Muscle of arm (tissue), 14 donors: ENCODE results near the gene PAX3. TPM values are rescaled to one million over a fixed set of nuclear protein-coding genes. Genes with fewer than 3 reads are reported as not detected.

Source experiments
- DNase-seq: peaks from one replicate; pipeline ENCODE4 v3.0.0-alpha.2; 2013
- long read RNA-seq, 11 donors: transcript quantifications; one replicate each; lab custom pipeline, GENCODE V29; 2026
- polyA plus RNA-seq, 12 donors: library from polyadenylated mRNA; unstranded; fragments of 120-200 nt; gene quantifications; one replicate each; pipeline ENCODE4 v1.2.1, GENCODE V29; 2013; ENCODE audit not compliant: insufficient read length in 12 of 12

The PAX3 gene
- polyA plus RNA-seq = 1 to 10 TPM in 9 of 12 donors, under 1 TPM in 1, not detected in 2; 0.95 to 5.3 (median 2.3) TPM
- long read RNA-seq, donor 1 = 0 reads
- long read RNA-seq, donor 2 = 0 reads
- long read RNA-seq, donor 3, partial matches to known transcripts = 0 of 1 reads
- long read RNA-seq, donor 3, other reads (novel, unspliced or antisense) = 0 of 1 reads
- long read RNA-seq, donor 4 = 0 reads
- long read RNA-seq, donor 5 = 0 reads
- long read RNA-seq, donor 6 = 0 reads
- long read RNA-seq, donor 7, partial matches to known transcripts = 0 of 1 reads
- long read RNA-seq, donor 7, other reads (novel, unspliced or antisense) = 0 of 1 reads
- long read RNA-seq, donor 8 = 0 reads
- long read RNA-seq, donor 9 = 0 reads
- long read RNA-seq, donor 10, partial matches to known transcripts = 0 of 1 reads
- long read RNA-seq, donor 10, other reads (novel, unspliced or antisense) = 0 of 1 reads
- long read RNA-seq, donor 11 = 0 reads

DNA sequence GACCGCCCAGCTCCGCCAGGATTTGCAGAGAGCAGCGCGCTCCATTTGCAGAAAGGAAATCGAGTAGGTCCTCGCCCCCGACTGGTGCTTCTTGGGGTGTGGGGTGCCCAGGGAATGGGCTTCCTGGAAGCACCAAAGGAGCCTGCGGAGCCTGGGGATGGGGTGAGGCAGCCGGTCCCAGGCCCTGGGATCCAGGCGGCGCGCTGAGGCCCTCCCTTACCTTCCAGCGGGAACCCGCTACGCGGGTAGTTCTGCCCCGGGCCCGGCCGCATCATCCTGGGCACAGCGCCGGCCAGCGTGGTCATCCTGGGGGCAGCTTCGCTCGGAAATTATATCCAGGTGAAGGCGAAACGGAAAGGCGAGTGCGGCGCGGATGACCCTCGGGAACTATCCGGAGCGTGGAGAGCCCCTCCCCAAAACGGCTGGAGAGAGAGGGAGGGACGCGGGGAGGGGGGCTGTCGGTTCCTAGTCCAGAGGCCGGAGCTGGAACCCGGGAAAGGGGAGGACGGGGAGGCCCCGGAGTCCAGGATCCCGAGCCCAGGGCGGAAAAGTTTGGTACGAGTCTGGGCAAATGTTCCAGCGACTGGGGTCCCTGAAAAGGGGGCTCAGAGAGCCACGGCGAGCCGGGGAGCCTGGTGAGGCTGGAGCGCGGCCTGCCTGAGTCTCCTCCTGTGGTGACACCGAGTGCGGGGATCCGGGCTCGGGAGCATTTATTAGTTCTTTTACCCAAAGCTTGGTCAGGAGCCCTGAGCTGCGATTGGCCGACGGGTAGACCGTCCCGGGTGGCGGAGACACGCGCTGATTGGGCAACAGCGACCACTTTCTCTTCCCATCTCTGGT, at the start of gene PAX3:
TSS of gene PAX3 (minus strand) at position 688 of the 840 bp plus-strand sequence. CDS start at position 305, 383 bp downstream.
- no peak for DNase-seq

DNA sequence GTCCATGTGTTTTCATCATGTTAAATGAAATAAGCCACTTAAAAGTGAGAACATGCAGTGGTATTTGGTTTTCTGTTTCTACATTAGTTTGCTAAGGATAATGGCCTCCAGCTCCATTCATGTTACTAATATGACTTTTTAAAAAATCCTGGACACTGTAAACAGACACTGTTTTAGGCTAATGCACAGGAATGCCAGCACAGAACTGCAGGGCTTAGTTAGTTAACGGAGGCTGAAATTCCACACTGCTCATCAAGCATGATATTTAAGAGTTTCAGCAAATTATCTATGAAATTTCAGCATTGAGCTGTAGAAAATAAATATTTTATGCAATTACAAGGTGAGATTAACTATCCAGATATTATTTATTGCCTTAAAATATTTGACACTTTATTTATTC, 42.5 kb upstream of the PAX3 start:
- no peak for DNase-seq

DNA sequence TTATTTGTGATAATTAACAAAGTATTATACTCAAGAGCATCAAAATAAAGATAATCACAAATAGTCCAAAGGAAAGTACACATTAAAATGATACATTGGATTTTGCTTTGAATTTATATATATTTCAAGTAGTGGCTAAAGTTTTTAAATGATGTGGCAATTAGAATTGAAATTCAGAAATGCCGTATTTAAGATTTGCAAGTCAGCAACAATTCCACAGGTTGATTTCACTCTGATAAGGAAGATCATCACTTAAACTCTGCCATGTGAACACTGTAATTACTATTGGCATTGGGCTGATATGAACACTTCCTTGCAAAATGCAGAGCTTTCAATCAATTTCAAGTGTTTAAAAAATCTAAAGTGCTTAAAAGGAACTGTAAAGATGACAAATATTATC, 39.6 kb upstream of the PAX3 start:
- DNase-seq = no peak

DNA sequence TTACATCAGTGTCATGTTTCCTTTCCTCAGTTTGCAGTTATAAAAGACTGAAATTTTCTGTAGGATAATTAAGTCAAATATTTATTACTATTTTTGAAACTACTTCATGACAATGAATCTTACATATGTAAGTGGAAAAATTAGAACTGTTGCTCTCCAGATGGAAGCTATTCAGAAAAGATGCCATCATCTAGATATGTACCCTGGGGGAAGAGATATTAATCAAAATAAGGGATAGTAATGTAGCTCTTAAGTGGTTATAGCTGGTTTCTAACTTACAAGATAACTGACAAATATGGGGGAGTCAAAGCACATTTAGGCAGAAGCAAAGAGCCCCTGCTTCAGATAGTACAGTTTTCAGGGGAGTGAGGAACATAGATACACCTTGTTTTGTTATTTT, 38.1 kb upstream of the PAX3 start:
- no peak for DNase-seq

DNA sequence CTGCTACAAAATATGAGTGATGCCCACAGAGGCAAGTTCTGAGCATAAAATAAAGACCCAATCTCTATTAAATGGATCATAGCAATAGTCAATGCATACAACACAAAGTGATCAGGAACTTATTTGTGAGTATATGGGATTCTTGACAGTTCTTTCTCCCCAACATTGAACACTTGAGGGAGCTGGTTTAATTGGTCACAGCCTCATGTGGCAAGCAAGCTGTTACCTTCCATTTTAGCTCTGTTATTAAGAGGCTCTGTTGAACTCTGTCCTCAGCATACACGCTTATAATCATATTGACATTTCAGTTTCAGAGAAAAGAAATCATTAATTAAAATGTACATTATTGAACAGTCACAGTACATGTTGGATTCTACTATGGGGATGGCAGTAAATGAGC, 37.6 kb upstream of the PAX3 start:
- no peak for DNase-seq

- no peak for DNase-seq
Measured at GRCh38 chr2:222334914-222335313, 36.1 kb upstream of the PAX3 start.

DNA sequence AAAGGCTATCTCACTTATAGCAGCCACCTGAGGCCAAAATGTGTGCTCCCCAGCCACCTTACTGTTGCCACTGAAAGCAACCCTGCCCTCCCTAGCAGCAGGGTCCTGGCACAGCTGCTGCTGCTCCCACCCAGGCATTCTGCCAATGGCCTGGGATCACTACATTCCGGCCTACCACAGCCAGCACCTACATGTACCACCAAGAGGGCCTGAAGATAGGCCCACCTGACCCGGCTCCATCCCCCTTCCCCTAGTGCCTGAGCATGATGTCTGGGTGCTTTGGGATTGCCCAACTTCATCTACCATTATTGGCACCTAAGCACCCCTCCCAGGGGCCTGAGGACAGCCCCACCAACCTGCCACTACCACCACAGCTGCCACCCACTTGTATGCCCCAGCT, 34.6 kb upstream of the PAX3 start:
- no peak for DNase-seq

DNA sequence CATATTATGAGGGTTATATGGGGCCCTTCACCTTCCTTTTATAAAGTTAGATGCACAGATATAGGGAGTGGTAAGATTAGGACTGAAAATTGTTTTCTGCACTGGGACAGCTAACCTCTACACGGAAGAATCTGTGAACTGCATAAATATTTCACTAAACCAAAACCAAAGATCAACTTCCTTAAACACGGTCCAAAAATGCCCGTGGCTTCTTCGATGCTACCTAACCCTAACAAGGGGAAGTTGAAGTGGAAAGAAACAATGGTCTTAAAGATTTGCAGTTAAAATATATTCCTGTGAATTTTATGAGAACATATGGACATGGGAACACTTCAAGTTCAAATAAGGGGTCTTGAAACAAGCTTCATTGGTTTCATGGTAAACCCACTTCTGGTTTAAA, 33.3 kb upstream of the PAX3 start:
- DNase-seq = no peak

- no peak for DNase-seq
Measured at GRCh38 chr2:222330910-222331309, 32.1 kb upstream of the PAX3 start.

DNA sequence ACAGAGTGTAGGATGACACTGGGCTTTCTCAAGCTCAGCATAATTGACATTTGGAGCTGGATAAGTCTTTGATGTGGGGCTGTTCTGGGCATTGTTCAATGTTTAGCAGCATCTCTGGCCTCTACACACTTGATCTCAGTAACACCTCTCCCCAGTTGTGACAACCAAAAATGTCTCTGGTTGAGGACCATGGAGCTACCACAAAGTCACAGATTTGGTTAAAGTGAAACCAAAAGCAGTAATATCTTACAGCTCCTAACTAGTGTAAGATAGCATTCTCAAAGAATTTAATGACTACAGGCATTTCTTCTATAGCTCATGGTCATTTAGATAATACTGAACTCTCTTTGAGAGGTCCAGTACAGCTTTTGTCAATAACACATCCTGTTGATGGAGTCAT, 23.4 kb upstream of the PAX3 start:
- DNase-seq = no peak

DNA sequence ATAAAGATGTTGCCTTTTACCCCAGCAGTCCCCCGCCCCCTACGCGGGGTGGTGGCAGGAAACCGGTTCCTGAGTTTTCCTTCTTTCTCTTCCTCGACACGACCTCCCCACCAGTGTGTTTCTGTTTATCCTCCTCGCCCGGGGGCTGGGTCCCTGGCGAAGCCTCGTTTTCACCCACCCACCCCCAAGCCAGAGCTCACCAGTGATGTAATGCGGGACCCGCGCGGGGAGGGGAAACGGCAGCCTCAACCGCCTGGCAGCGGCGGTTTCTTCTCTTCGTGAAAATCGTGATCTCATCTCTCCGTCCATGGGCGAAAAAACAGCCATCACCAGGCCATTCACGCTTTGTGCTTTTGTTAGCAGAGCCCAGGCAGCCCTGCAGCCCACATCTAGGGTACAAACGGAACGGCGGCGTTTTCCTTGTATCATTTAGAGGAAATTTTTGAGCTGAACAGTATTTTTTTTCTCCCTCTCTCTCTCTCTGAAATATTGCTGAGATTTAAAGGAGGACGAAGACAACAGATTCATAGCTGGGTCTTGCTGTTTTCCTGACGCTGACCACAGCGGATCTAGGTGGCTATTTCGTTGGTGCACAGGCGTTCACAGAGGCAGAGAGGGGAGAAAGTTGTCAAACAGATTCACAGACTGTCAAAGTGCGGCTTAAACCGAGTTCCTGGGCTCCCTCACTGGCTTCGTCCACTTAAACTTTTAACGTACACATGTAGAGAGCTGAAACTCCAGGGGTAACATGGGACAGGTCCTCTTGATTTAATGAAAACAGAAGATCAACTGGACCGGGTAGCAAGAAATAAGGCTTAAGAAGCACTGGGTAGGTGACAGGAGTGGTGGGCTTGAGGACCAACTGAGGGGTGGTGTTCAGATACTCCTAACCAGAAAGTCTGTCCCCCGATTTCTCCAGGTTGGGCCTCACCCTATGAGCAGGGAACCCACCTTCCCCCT, 21.9 kb upstream of the PAX3 start:
- DNase-seq = no peak

- no peak for DNase-seq
Measured at GRCh38 chr2:222319586-222320435, 21.0 kb upstream of the PAX3 start.

- no peak for DNase-seq
Measured at GRCh38 chr2:222318712-222319585, 20.2 kb upstream of the PAX3 start.

DNA sequence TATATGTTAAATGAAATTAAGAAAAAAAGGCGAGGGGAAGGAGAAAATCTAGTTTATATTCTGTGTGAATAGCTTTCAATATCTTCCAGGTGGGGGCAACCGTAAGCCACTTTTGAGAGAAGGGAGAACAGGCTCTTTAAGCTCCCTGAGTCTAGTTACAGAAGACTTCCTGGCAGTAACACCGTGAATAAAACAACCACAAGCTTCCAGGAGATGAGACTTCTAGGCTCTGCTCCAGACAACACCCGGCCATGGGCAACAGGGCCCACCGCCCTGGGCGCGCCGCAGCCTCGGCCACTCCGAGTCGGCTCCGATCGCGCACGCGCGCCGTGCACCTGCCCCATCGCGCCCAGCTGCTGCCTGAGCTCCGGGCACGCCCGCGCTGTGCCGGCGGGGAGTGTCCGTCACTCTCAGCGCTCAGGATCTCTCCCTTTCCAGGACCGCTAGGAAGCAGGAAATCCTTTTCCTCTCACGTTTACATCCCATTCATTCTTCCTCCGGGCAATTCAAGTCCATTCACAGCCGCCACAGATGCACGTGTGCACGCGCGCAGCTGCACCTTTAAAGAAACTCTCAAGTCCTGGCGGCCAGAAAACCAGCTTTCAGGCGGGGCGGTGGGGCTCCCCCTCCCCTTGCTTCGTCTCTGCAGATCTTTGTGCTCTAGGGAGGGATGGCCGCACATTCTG, 19.4 kb upstream of the PAX3 start:
- no peak for DNase-seq

GRCh38 chr2:222315443-222316121, 16.8 kb upstream of the PAX3 start:
- no peak for DNase-seq

GRCh38 chr2:222313816-222314215, 15.0 kb upstream of the PAX3 start:
- no peak for DNase-seq

GRCh38 chr2:222311978-222312738, 13.4 kb upstream of the PAX3 start:
- no peak for DNase-seq
